GM21528 (cell line): Measurements from ENCODE around the gene LTB4R2.
"Not testable (repeated sequence)": the region's sequence is repeated elsewhere in the genome, so short reads cannot be mapped to it uniquely, and the experiment has no call there.

Experiments
- ATAC-seq: cut with Tn5 transposase; IDR thresholded peaks from one replicate; pipeline ENCODE4 v1.9.1; 2021; ENCODE audit warnings: mild to moderate bottlenecking, moderate library complexity; ENCODE audit not compliant: unreplicated experiment, low FRiP score

Gene LTB4R2

DNA sequence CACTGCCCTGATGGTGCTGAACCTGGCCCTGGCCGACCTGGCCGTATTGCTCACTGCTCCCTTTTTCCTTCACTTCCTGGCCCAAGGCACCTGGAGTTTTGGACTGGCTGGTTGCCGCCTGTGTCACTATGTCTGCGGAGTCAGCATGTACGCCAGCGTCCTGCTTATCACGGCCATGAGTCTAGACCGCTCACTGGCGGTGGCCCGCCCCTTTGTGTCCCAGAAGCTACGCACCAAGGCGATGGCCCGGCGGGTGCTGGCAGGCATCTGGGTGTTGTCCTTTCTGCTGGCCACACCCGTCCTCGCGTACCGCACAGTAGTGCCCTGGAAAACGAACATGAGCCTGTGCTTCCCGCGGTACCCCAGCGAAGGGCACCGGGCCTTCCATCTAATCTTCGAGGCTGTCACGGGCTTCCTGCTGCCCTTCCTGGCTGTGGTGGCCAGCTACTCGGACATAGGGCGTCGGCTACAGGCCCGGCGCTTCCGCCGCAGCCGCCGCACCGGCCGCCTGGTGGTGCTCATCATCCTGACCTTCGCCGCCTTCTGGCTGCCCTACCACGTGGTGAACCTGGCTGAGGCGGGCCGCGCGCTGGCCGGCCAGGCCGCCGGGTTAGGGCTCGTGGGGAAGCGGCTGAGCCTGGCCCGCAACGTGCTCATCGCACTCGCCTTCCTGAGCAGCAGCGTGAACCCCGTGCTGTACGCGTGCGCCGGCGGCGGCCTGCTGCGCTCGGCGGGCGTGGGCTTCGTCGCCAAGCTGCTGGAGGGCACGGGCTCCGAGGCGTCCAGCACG lies 6.1 kb downstream of the LTB4R2 start:
- no peak for ATAC-seq

DNA sequence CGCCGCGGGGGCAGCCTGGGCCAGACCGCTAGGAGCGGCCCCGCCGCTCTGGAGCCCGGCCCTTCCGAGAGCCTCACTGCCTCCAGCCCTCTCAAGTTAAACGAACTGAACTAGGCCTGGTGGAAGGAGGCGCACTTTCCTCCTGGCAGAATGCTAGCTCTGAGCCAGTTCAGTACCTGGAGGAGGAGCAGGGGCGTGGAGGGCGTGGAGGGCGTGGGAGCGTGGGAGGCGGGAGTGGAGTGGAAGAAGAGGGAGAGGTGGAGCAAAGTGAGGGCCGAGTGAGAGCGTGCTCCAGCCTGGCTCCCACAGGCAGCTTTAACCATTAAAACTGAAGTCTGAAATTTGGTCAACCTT lies 6.6 kb downstream of the LTB4R2 start:
- no peak for ATAC-seq

DNA sequence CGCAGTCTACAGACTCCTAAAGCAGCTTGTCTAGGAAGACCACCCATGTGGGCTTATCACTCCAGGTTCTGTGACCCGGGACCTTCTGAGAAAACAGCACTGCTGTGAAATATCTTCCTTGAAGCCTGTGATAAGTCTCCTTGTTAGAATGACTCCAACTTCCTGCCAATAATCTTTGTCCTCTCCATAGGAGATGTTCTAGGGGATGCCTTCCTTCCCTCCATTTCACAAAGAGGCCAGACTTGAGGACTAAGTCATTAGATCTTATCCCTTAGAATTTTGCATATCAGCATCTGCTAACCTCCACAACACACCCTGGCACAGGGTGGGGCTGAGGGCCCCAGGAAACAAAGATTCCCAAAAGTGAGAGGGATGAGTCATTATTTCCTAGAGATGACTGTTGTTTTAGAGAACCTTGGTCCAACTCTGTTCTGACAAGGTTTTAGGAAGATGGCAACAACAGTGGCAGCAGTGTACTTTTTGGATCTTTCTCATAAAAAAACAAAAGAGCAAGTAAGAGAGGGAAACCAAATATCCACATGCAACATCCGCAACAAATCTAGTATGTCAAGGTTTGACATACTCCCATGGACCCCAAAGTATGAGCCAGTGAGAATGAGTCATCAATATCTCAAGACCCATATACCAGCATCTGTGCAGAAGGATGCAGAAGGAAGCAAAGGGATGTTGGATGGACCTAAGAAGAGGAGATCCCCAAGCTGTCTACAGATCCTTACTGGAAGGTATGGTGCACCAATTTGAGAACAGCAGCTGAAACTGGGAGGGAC lies 7.4 kb downstream of the LTB4R2 start:
- no peak for ATAC-seq

DNA sequence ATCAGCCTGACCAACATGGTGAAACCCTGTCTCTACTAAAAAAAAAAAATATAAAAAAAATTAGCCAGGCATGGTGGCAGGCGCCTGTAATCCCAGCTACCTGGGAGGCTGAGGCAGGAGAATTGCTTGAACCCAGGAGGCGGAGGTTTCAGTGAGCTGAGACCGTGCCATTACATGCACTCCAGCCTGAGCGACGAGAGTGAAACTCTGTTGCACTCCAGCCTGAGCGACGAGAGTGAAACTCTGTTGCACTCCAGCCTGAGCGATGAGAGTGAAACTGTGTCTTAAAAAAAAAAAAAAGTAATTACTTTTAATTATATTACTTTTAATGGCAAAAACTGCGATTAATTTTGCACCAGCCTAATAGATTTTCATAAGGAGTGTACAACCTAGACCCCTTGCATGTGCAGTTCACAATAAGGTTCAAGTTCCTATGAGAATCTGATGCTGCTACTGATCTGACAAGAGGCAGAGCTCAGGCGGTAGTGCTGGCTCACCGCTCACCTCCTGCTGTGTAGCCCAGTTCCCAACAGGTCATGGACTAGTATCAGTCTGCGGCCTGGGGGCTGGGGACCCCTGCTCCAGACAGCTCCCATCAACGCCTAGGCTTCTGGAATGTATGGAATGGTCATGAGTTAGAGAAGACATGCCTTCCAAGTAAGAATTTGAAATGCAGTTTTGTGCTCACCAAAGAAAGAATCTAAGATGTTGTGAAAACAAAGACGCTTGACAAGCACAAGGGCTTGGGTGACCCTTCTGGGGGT lies 11.5 kb downstream of the LTB4R2 start:
- no peak for ATAC-seq

DNA sequence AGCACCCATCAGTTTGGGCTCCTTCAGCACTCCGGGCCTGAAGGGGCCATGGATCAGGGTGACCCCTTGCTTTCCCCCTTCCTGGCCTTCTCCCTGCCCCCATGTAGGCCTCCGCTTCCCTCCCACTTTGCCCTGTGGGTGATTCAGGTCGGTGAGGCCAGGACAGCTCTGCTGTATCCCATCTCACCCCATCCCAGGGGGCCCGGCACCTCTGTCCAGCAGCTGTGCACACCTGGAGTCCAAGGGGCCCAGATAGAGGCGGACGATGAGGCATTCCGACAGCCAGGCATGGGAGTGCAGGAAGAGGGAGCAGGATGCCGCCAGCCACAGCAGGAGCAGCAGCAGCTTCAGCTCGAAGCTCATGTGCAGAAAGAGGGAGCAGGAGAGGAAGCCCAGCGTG lies 12.7 kb downstream of the LTB4R2 start:
- ATAC-seq: no peak

DNA sequence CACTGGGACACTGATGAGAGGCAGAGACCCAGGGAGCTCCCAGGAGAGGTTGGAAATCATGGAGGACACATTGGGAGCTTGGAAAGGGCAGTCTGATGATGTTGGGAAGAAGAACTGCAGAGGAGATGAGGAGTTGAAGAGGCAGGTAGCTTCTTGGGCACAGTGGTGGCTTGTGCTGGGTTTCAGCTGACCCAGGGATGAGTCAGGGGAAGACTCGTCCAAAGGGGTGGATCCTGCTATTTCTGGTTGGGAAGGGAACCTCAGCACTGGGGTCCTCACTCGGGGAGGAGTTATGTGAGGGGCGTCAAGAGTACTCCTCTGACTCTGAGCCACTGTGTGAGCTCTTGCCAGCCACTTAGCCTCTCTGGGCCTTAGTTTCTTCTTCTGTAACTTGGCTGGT lies 13.4 kb downstream of the LTB4R2 start:
- no peak for ATAC-seq

DNA sequence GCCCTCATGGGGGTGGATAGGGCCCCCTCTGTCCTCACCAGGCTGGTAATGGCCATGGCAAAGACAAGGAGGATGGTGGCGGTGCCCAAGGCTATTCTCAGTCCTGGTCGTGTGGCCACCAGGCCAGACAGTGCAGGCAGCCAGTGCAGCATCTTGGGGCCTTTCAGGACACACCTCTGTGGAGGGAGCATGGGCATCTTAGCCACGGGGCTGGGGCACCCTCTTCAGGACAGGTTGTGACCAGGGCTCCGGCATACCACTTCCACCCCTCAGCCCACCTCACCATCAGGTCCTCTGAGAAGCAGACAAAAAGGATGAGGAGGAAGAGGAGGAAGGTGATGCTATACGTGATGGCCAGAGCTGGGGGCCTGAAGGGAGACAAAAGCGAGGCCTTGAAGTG lies 14.1 kb downstream of the LTB4R2 start:
- ATAC-seq: no peak

DNA sequence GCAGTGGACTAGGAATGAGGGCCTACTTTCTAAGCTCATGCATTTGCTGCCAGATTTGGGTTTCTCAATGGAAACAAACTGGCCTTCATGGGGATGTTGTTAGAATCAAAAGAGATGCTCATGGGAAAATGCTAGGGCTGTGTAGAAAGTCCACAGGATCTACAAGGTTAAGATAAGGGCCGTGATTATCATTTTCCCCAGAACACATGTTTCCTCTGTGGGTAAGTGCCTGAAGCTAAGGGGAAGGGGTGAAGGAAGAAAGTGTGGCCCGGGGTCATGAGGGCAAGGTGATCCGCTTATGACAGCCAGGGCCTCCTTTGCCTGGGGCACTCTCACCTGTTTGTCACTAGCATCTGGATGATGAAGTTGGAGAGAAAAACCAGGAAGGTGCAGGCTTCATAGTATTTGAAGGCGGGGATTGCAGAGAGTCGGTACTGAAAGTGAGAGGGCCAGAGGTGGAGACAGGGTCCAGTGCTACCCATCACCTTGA lies 15.1 kb downstream of the LTB4R2 start:
- ATAC-seq: no peak

DNA sequence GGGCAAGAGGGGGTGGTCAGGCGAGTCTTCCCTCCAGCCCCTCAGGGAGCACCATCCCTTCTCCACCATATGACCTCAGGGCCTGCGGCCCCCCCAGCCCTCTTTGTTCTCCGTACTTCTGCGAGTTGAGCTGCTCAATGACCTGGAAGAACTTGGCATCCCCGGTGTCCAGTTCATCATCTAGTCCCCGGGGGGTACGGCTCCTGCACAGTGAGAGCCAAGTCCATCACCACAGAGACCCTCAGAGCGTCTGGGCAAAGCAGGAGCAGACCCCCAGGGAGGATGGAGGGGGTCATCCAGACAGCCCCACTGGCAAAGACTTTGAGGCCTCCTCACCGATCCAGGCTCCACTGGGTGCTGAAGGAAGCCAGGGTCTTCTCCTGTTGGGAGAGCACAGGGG lies 16.0 kb downstream of the LTB4R2 start:
- ATAC-seq: no peak

DNA sequence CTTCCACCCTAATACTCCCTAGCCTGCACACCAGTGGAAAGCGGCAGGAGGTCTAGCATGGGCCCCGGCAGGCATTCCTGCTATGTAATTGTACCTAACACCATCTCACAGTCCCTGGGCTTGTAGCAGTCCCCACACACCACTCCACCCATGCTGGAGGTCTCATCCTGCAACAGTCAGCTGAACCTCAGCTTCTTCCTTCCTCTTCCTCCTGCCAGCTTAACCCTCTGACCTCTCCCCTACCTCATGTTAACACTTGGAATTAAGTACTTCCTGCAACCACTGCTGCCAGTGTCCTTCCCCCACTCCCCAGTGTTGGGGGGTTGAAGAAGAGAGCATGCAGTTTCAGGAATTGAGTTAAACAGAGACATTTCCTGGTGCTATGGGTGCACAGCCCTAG lies 17.4 kb downstream of the LTB4R2 start:
- ATAC-seq: no peak

DNA sequence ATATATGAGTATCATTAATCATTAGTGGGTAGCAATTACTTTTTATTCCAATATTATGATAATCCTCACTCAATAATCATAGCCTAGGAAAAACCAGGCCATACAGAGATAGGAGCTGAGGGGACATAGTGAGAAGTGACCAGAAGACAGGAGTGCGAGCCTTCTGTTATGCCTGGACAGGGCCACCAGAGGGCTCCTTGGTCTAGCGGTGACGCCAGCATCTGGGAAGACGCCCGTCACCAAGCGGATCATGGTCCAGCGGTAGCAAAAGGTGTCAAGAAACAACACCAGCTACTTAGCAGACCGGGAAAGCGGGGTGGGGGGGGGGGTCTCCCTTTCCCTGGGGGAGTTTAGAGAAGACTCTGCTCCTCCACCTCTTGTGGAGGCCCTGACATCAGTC lies 18.0 kb downstream of the LTB4R2 start:
- not testable (repeated sequence) for ATAC-seq

DNA sequence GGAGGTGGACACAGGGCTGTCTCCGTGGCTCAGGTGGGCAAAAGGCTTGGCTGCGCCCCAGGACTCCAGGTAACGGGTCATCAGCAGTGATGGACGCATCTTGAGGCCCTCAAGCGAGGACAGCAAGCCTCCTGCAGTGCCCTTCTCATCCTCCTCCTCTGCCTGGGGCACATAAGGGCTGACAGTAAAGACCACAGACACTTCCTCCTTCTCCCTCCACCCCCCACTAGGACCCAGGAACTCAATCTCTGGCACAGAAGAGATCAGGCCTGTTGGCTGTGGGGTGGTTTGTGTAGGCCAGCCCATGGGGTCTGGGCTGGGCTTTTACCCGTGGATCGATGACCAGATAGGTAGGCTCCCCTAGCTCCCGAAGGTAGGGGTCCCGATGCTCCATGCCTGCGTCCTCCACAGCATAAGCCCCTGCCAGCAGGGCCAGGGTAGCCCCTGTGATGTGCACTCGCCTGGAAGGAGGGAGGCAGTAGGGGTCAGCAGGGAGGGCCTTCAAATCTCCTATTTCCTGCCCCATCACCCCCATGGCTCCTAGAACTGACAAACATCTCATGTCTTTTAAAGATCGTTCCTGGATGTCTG lies 19.2 kb downstream of the LTB4R2 start:
- ATAC-seq: no peak

DNA sequence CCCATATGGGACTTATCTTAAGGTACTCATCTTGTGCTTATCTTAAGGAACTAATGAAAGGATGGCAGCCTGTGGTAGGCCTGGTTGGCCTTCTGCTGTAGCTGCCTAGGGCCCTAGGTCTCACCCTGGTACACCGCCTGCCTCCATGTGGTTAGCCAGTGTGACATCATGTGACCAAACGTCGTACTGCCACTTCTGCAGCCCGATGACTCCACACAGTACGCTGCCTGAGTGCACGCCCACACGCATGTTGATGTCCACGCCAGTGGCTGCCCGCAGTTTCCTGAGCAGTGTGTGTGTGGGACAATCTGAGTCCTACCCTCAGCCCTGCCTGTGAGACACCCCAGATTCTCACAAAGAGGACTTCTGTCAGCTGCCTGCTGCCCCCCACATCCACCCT lies 19.8 kb downstream of the LTB4R2 start:
- ATAC-seq: no peak

DNA sequence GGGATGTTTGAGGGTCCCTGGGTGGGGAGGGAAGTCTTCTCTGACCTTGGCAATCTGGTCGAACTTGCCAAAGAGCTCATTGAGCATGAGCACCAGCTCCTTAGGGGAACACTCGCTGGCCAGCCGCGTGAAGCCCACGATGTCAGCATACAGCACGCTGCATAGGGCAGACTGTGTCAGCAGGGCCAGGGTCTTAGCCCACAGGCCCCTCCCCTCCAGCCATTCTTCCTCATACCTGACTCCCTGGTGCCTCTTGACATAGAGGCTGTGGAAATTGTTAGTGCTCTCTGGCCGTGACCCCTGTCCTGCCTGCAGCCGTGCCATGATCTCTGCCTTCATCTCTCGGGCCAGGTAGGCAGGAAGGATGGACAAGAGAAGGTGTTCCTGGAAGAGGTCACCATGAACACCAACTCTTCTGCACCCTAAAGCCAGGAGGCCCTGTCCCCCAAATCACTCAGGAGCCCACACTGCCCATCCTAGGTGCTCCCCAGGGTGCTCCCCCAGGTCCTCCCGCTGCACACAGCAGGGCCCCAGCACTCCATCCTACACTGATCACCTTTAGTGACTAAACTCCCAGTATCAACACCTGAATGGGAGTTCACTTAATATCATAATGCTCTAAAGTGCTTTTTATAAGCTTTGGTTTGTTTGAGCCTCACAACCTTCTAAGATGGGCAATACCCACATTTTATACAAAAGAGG lies 21.2 kb downstream of the LTB4R2 start:
- no peak for ATAC-seq

DNA sequence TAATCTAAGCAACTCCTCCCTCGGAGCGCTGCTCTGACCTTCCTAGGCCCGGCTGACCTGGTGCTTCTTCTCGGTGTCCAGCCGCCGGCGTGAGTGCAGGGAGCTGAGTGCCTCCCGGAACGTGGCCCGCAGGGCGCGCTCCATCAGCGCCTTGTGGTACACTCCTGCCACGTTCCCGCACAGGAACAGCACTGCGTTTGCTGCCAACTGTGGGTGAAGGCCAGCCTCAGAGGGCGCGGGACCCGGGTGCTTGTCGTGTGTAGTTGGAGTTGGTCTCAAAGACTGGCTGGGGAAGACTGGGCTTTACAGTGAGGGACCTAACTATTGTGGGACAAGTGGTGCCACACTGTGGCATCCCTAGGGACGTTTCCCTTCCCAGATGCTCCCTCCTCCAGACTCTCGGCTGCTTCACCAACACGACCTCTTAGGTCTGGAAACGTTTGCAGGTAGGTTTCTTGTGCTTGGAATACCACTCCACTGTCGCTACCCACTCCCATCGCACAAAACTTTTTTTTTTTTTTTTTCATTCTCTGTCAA lies 21.9 kb downstream of the LTB4R2 start:
- no peak for ATAC-seq

DNA sequence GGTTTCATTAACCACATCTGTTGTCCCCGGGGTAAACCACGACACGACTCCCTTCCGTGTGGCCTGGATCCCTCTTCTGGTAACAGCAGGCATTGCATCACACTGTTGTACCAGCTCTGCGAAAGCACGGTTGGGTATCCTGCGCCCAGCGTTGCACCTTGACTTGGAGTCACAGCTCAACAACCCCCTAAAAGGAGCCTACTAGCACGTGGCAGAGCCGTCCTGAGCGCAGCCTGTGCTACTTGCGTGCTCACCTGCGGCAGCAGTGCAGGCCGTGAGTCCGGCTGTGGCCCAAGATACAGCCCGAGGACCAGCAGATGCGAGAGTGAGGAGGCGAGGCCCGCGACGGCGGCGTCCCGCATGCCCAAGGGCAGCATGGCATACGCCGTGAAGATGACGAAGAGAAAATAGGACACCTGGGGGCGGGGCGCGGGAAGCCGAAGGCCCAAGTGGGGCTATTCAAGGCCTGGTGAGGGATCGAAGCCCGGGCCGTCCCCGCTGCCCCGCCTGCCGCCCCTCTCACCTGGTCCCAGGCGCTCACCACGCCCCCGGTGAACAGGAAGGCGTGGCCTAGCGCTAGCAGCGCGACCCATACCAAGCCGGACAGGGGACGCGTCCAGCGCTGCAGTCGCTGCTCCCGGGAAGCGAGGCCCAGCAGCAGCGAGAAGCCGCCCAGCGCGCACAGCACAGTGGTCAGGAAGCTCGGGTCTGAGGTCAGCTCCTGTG lies 22.5 kb downstream of the LTB4R2 start:
- ATAC-seq: peak; percentile 69

DNA sequence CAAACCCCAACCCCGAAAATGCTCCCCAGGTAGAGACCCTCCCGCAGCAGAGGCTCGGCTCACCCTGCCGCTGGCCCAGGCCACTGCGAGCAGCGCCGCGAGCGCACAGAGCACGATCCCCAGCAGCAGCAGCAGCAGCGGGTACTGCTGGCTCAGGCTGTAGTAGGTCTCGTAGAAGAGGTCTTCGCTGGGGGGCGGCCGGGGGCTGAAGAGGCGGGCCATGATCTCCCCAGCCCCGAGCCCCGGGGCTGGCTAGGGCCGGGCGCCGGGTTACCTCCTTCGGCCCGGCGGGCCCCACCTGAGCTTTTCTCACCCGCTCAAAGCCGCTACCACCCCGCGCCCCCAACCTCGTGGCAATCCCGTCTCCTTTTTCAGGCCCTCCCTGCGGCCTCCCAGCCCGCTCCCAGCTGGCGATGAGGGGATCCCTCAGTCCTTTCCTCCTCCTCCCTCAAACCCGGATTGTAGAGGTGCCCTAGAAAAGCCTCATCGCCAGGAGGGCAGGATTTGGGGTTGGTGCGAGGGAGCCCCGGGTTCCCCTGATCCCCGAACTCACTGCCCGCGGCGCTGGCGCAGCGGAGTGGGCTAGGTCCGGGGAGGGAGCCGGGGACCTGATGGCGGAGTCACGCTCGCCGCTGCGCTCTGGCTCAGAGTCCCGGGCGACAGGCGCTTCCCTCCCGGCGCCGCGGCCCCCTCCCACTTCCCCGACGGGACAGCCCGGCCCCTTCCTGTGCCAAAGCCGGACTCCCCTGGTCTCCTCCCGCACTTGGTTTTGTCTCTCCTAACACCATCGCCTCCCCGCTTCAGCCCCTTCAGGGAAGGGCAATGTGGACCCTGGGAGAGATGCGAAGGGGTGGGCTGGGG lies 24.7 kb downstream of the LTB4R2 start, which contains the start of gene ADCY4:
ADCY4 (minus strand) TSS at position 641 of the 861 bp plus-strand sequence; CDS start at position 222, 419 bp downstream.
- ATAC-seq: no peak

DNA sequence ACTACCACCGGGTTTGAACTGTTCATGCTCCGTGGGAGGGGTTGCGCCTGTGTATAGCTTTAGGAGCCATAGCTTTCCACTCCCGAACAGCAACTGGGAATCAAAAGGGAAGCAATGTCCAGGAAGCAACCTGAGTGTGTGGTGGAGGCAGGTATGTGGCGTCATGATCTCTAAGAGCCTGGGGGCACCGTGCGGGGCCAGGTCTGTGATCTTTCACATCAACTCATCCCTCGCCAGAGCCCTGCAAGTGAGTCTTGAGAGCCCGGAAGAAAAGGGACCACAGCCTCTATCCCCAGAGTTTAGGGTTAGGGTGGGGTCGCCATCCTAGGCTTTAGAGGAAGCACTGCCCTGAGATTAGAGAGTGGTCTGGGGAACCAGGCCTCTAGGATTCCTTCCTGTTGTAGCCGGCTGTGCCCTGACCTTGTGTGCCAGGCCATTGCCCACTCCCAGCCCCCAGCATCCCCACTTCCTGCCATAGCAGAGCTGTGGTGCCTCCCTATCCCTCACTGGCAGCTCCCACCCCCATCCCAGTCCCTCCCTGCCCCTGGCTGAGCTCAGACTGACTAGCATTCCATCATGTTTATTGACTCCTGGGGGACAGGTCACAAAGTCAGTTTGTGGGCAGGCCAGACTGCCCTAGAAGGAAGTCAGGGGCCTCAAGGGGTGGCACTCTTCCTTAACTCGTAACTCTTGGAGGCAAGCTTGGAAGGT lies 25.7 kb downstream of the LTB4R2 start:
- no peak for ATAC-seq
